ENCODE results near the gene OR6J1.

OR6J1 gene

GRCh38 chr14:22668417-22668816 lies 24.3 kb upstream of the OR6J1 start:
- Histone ChIP-seq H3K27ac (ENCODE audit: low read depth, low read length) (no peak overlapping the region), H3K4me1 (ENCODE audit: control insufficient read depth, insufficient read depth, low read length) (0 out of 2 replicates have a peak, but pooled peaks cover 2% of the 10 kb centered on the region), H3K9ac (ENCODE audit: low read depth, low read length) (no peak overlapping the region), H3K9me3 (ENCODE audit: control insufficient read depth, insufficient read depth, low read length) (no peaks in the 10 kb centered on the region), H3K27me3 (ENCODE audit: control insufficient read depth, insufficient read depth, low read length) (no peaks in the 10 kb centered on the region), H3K36me3 (ENCODE audit: control insufficient read depth, insufficient read depth, low read length) (no peaks in the 10 kb centered on the region), H3K4me3 (ENCODE audit: low read depth, low read length) (no peak overlapping the region)

GRCh38 chr14:22667881-22668280 lies 23.7 kb upstream of the OR6J1 start:
- H3K9ac ChIP-seq (ENCODE audit: low read depth, low read length), result no peak overlapping the region
- H3K4me1 ChIP-seq (ENCODE audit: control insufficient read depth, insufficient read depth, low read length), result 0 out of 2 replicates have a peak, but pooled peaks cover 3% of the 10 kb centered on the region
- H3K36me3 ChIP-seq (ENCODE audit: control insufficient read depth, insufficient read depth, low read length), result no peaks in the 10 kb centered on the region
- no peak overlapping the region for H3K4me3 ChIP-seq (ENCODE audit: low read depth, low read length)
- H3K27ac ChIP-seq (ENCODE audit: low read depth, low read length), result no peak overlapping the region
- H3K27me3 ChIP-seq (ENCODE audit: control insufficient read depth, insufficient read depth, low read length), result no peaks in the 10 kb centered on the region
- no peaks in the 10 kb centered on the region for H3K9me3 ChIP-seq (ENCODE audit: control insufficient read depth, insufficient read depth, low read length)

DNA sequence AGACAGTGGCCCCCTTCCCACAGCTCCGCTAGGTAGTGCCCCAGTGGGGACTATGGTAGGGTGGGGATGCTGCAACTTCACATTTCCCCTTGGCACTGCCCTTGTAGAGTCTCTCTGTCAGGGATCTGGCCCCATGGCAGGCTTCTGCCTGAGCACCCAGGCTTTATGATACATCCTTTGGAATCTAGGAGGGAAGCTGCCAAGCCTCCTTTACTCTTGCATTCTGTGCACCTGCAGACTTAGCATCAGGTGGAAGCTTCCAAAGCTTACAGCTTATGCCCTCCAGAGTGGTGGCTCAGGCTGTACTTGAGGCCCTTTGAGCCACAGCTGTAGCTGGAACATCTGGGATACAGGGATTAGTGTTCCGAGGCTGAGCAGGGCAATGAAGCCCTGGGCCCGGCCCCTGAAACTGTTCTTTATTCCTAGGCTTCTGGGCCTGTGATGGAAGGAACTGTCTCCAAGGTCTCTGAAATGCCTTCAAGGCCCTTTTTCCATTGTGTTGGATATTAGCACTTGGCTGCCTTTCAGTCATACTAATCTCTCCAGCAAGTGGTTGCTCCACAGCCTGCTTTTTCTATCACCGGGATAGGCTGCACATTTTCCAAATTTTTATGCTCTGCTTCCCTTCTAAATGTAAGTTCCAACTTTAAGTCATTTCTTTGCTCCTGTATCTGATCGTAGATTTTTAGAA lies 22.2 kb upstream of the OR6J1 start:
- Histone ChIP-seq H3K9ac (ENCODE audit: low read depth, low read length) (no peak overlapping the region), H3K4me3 (ENCODE audit: low read depth, low read length) (no peak overlapping the region), H3K27me3 (ENCODE audit: control insufficient read depth, insufficient read depth, low read length) (no peaks in the 10 kb centered on the region), H3K27ac (ENCODE audit: low read depth, low read length) (no peak overlapping the region), H3K4me1 (ENCODE audit: control insufficient read depth, insufficient read depth, low read length) (0 out of 2 replicates have a peak, but pooled peaks cover 3% of the 10 kb centered on the region), H3K9me3 (ENCODE audit: control insufficient read depth, insufficient read depth, low read length) (no peaks in the 10 kb centered on the region), H3K36me3 (ENCODE audit: control insufficient read depth, insufficient read depth, low read length) (no peaks in the 10 kb centered on the region)

DNA sequence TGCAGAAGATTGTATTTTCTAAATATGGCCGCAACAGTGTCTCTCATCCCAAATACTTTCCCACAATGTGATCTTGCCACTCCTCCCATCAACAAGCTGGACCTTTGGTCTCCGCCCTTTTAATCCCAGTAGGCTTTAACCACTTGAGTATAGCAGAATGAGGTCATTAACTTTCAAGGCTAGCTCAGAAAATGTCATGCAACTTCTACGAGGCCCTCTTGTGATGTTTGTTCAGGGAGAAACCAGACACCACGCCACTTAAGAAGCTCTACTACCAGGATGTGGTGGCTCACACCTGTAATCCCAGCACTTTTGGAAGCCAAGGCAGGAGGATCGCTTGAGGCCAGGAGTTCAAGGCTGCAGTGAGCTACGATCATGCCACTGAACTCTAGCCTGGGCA lies 20.1 kb upstream of the OR6J1 start:
- Histone ChIP-seq H3K27me3 (ENCODE audit: control insufficient read depth, insufficient read depth, low read length) (no peaks in the 10 kb centered on the region), H3K36me3 (ENCODE audit: control insufficient read depth, insufficient read depth, low read length) (no peaks in the 10 kb centered on the region), H3K9me3 (ENCODE audit: control insufficient read depth, insufficient read depth, low read length) (no peaks in the 10 kb centered on the region), H3K4me3 (ENCODE audit: low read depth, low read length) (no peak overlapping the region), H3K9ac (ENCODE audit: low read depth, low read length) (no peak overlapping the region), H3K27ac (ENCODE audit: low read depth, low read length) (no peak overlapping the region), H3K4me1 (ENCODE audit: control insufficient read depth, insufficient read depth, low read length) (0 out of 2 replicates have a peak, but pooled peaks cover 3% of the 10 kb centered on the region)

GRCh38 chr14:22660654-22661053 lies 16.5 kb upstream of the OR6J1 start:
- Histone ChIP-seq H3K9ac (ENCODE audit: low read depth, low read length) (no peak overlapping the region), H3K27ac (ENCODE audit: low read depth, low read length) (no peak overlapping the region), H3K9me3 (ENCODE audit: control insufficient read depth, insufficient read depth, low read length) (no peaks in the 10 kb centered on the region), H3K4me3 (ENCODE audit: low read depth, low read length) (no peak overlapping the region), H3K36me3 (ENCODE audit: control insufficient read depth, insufficient read depth, low read length) (no peaks in the 10 kb centered on the region), H3K27me3 (ENCODE audit: control insufficient read depth, insufficient read depth, low read length) (no peaks in the 10 kb centered on the region), H3K4me1 (ENCODE audit: control insufficient read depth, insufficient read depth, low read length) (0 out of 2 replicates have a peak, but pooled peaks cover 3% of the 10 kb centered on the region)

- Histone ChIP-seq H3K36me3 (ENCODE audit: control insufficient read depth, insufficient read depth, low read length) (no peaks in the 10 kb centered on the region), H3K9me3 (ENCODE audit: control insufficient read depth, insufficient read depth, low read length) (no peaks in the 10 kb centered on the region), H3K4me3 (ENCODE audit: low read depth, low read length) (no peak overlapping the region), H3K4me1 (ENCODE audit: control insufficient read depth, insufficient read depth, low read length) (0 out of 2 replicates have a peak, but pooled peaks cover 3% of the 10 kb centered on the region), H3K27ac (ENCODE audit: low read depth, low read length) (no peak overlapping the region), H3K27me3 (ENCODE audit: control insufficient read depth, insufficient read depth, low read length) (no peaks in the 10 kb centered on the region), H3K9ac (ENCODE audit: low read depth, low read length) (no peak overlapping the region)
These were observed 14.8 kb upstream of the OR6J1 start for GRCh38 chr14:22658946-22659345.

- H3K27ac ChIP-seq (ENCODE audit: low read depth, low read length), result no peak overlapping the region
- no peaks in the 10 kb centered on the region for H3K36me3 ChIP-seq (ENCODE audit: control insufficient read depth, insufficient read depth, low read length)
- peaks cover 3% of the 10 kb centered on the region; the same call in 1 of the 2 replicates for H3K4me1 ChIP-seq (ENCODE audit: control insufficient read depth, insufficient read depth, low read length)
These were observed 13.7 kb upstream of the OR6J1 start for GRCh38 chr14:22657861-22658260.

DNA sequence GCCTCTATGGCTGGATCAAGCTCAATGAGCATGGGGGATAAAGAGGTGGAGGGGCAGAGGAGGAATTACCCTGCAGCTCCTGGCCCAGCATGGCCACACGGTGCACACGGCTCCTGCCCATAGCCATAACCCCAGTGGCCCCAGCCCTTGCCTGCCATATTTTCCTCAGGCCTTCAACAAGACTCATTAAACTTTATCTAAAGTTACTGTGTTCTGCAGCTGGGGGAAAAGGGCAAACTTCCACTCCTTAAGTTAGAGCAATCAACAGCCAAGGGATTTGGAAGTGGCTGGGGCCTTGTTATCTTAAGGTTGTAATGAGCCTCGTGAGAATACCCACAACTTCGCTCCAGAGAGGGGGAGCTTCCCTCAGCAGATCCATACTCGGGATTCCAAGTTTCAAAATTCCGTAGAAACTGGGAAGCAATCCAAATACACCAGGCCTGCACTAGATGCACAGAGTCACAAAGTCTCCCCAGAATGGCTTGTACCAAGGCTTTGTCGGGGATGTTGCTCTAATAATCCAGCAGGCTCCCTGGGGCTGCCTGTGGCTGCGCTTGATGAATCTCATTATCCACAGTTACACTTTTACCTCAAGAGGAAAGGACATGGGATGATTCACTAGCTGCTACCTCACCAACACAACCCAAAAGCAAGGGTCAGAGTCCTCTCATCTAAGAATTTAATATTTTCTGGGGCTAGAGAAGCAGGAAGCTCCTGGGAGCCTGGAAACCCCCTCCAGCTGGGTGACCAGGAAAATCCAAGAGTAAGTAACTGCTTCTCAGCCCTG lies 13.0 kb upstream of the OR6J1 start:
- no peaks in the 10 kb centered on the region for H3K27me3 ChIP-seq (ENCODE audit: control insufficient read depth, insufficient read depth, low read length)
- no peak overlapping the region for H3K9ac ChIP-seq (ENCODE audit: low read depth, low read length)
- H3K27ac ChIP-seq (ENCODE audit: low read depth, low read length), result no peak overlapping the region
- H3K9me3 ChIP-seq (ENCODE audit: control insufficient read depth, insufficient read depth, low read length), result no peaks in the 10 kb centered on the region
- peaks cover 3% of the 10 kb centered on the region; the same call in 1 of the 2 replicates for H3K4me1 ChIP-seq (ENCODE audit: control insufficient read depth, insufficient read depth, low read length)
- no peaks in the 10 kb centered on the region for H3K36me3 ChIP-seq (ENCODE audit: control insufficient read depth, insufficient read depth, low read length)
- no peak overlapping the region for H3K4me3 ChIP-seq (ENCODE audit: low read depth, low read length)

More at GRCh38 chr14:22657861-22658260, 13.7 kb upstream of the OR6J1 start:
- Histone ChIP-seq H3K9ac (ENCODE audit: low read depth, low read length) (no peak overlapping the region), H3K4me3 (ENCODE audit: low read depth, low read length) (no peak overlapping the region), H3K9me3 (ENCODE audit: control insufficient read depth, insufficient read depth, low read length) (no peaks in the 10 kb centered on the region), H3K27me3 (ENCODE audit: control insufficient read depth, insufficient read depth, low read length) (no peaks in the 10 kb centered on the region)

GRCh38 chr14:22656226-22656625 lies 12.1 kb upstream of the OR6J1 start:
- Histone ChIP-seq H3K9me3 (ENCODE audit: control insufficient read depth, insufficient read depth, low read length) (no peaks in the 10 kb centered on the region), H3K4me1 (ENCODE audit: control insufficient read depth, insufficient read depth, low read length) (peaks cover 6% of the 10 kb centered on the region; the same call in 1 of the 2 replicates), H3K27ac (ENCODE audit: low read depth, low read length) (no peak overlapping the region), H3K36me3 (ENCODE audit: control insufficient read depth, insufficient read depth, low read length) (no peaks in the 10 kb centered on the region), H3K4me3 (ENCODE audit: low read depth, low read length) (no peak overlapping the region), H3K9ac (ENCODE audit: low read depth, low read length) (no peak overlapping the region), H3K27me3 (ENCODE audit: control insufficient read depth, insufficient read depth, low read length) (no peaks in the 10 kb centered on the region)

DNA sequence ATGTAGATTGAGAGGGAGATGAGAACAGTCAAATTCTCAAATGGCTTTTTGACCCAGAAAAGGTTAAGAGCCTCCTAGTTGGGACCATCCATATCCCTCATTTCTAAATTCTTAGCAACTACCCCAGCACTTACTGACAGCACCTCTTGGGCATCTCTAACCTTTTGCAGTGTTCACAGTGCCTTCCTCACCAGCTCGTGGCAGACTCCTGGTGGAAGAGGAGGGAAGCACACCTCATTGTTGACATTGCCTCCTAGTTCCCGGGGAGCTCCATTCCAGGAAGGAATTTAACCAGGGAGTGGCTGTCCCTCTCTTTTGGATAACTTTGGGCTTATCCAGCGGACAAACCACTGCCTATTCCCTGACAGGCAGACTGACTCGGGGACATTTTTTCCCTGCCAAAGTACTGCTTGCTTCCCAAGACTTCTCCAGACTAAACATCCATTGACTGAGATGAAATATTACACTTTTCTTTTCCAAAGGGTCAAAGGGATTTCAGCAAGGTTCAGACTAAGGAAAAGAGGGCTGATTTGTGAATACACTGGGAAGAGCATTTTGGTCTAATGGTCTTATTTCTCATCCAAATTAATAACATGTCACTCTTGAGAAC lies 9.0 kb upstream of the OR6J1 start:
- H3K9ac ChIP-seq (ENCODE audit: low read depth, low read length), result no peak overlapping the region
- no peak overlapping the region for H3K27ac ChIP-seq (ENCODE audit: low read depth, low read length)
- H3K36me3 ChIP-seq (ENCODE audit: control insufficient read depth, insufficient read depth, low read length), result no peaks in the 10 kb centered on the region
- H3K27me3 ChIP-seq (ENCODE audit: control insufficient read depth, insufficient read depth, low read length), result no peaks in the 10 kb centered on the region
- H3K4me1 ChIP-seq (ENCODE audit: control insufficient read depth, insufficient read depth, low read length), result peaks cover 6% of the 10 kb centered on the region; the same call in 1 of the 2 replicates
- H3K4me3 ChIP-seq (ENCODE audit: low read depth, low read length), result no peak overlapping the region
- no peaks in the 10 kb centered on the region for H3K9me3 ChIP-seq (ENCODE audit: control insufficient read depth, insufficient read depth, low read length)

- Histone ChIP-seq H3K4me1 (ENCODE audit: control insufficient read depth, insufficient read depth, low read length) (peaks cover 6% of the 10 kb centered on the region; the same call in 1 of the 2 replicates), H3K36me3 (ENCODE audit: control insufficient read depth, insufficient read depth, low read length) (no peaks in the 10 kb centered on the region), H3K27me3 (ENCODE audit: control insufficient read depth, insufficient read depth, low read length) (no peaks in the 10 kb centered on the region), H3K9me3 (ENCODE audit: control insufficient read depth, insufficient read depth, low read length) (no peaks in the 10 kb centered on the region), H3K9ac (ENCODE audit: low read depth, low read length) (no peak overlapping the region), H3K27ac (ENCODE audit: low read depth, low read length) (no peak overlapping the region), H3K4me3 (ENCODE audit: low read depth, low read length) (no peak overlapping the region)
These were observed 7.4 kb upstream of the OR6J1 start for GRCh38 chr14:22651586-22651985.

Data from HUES48 (cell line).